Keratinocyte (primary cell): ENCODE data around the gene CD1E.

Source experiments
- CTCF ChIP-seq, 3 experiments: IDR thresholded peaks in 1 of 3; conservative IDR thresholded peaks in 1 of 3; optimal IDR thresholded peaks in 1 of 3; 2 replicates in 2 of 3; 3 replicates in 1 of 3; pipeline versions ENCODE3 to v1.5.1; 2011; ENCODE audit warnings: low read length in 3 of 3, mild to moderate bottlenecking in 3 of 3, moderate library complexity in 2 of 3, control low read depth in 1 of 3, inconsistent platforms in 1 of 3; ENCODE audit not compliant: insufficient read depth in 2 of 3; ENCODE audit errors: extremely low read depth in 1 of 3
- EZH2 ChIP-seq: IDR thresholded peaks from one replicate; pipeline ENCODE4 v1.6.1; 2012; ENCODE audit warnings: inconsistent platforms, mild to moderate bottlenecking, low read length, moderate library complexity

GRCh38 chr1:158366783-158367182 is 13.1 kb downstream of the CD1E start:
- no peak for TF ChIP-seq CTCF (optimal IDR thresholded peaks at IDR 0.05 in 1 of 3, IDR thresholded peaks at IDR 0.05 in 1 of 3, conservative IDR thresholded peaks at IDR 0.05 in 1 of 3; ENCODE audit: extremely low read depth in 1 of 3, insufficient read depth in 2 of 3, low read length in 3 of 3)
- no peak for TF ChIP-seq EZH2
